ENCODE measurements around the gene ATP13A5.

ATP13A5 gene, protein sequence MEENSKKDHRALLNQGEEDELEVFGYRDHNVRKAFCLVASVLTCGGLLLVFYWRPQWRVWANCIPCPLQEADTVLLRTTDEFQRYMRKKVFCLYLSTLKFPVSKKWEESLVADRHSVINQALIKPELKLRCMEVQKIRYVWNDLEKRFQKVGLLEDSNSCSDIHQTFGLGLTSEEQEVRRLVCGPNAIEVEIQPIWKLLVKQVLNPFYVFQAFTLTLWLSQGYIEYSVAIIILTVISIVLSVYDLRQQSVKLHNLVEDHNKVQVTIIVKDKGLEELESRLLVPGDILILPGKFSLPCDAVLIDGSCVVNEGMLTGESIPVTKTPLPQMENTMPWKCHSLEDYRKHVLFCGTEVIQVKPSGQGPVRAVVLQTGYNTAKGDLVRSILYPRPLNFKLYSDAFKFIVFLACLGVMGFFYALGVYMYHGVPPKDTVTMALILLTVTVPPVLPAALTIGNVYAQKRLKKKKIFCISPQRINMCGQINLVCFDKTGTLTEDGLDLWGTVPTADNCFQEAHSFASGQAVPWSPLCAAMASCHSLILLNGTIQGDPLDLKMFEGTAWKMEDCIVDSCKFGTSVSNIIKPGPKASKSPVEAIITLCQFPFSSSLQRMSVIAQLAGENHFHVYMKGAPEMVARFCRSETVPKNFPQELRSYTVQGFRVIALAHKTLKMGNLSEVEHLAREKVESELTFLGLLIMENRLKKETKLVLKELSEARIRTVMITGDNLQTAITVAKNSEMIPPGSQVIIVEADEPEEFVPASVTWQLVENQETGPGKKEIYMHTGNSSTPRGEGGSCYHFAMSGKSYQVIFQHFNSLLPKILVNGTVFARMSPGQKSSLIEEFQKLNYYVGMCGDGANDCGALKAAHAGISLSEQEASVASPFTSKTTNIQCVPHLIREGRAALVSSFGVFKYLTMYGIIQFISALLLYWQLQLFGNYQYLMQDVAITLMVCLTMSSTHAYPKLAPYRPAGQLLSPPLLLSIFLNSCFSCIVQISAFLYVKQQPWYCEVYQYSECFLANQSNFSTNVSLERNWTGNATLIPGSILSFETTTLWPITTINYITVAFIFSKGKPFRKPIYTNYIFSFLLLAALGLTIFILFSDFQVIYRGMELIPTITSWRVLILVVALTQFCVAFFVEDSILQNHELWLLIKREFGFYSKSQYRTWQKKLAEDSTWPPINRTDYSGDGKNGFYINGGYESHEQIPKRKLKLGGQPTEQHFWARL

DNA sequence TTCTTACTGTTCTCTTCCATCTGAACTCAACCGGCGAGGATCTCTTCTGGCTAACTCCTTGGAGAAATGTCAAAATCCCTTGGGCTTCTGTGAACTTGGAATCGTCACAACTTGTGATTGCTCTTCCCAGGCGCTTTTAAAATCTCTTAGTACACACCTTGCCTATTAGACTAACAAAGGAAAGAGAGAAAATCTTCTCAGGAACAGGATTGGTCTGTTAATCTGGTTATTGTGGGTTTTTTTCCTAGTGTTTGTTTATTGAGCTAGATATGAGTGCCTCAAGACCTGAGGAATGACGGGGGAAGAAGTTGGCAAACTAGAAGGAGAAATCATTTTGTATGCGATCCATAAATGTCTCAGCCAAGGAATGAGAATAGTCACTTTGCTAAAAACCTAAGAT, at the start of gene ATP13A5:
ATP13A5 (minus strand) TSS at position 48 of the 400 bp plus-strand sequence; CDS start at position 20, 28 bp downstream.
- H3K9me3 ChIP-seq (ENCODE audit: severe bottlenecking) = no peaks in the 10 kb centered on the region
- no peak within 1 kb of the TSS for H3K4me3 ChIP-seq (ENCODE audit: low read depth, low read length)
- no peaks in the 10 kb centered on the region for H3K27me3 ChIP-seq (ENCODE audit: insufficient read depth, low read depth, severe bottlenecking)
- no peak for DNase-seq
- TF ChIP-seq, protein P1, sequence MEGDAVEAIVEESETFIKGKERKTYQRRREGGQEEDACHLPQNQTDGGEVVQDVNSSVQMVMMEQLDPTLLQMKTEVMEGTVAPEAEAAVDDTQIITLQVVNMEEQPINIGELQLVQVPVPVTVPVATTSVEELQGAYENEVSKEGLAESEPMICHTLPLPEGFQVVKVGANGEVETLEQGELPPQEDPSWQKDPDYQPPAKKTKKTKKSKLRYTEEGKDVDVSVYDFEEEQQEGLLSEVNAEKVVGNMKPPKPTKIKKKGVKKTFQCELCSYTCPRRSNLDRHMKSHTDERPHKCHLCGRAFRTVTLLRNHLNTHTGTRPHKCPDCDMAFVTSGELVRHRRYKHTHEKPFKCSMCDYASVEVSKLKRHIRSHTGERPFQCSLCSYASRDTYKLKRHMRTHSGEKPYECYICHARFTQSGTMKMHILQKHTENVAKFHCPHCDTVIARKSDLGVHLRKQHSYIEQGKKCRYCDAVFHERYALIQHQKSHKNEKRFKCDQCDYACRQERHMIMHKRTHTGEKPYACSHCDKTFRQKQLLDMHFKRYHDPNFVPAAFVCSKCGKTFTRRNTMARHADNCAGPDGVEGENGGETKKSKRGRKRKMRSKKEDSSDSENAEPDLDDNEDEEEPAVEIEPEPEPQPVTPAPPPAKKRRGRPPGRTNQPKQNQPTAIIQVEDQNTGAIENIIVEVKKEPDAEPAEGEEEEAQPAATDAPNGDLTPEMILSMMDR (IDR thresholded peaks at IDR 0.05; ENCODE audit: low read depth, low read length) = no peak
- no peak within 1 kb of the TSS for H3K27ac ChIP-seq
- H3K36me3 ChIP-seq = no peaks in the 10 kb centered on the region

DNA sequence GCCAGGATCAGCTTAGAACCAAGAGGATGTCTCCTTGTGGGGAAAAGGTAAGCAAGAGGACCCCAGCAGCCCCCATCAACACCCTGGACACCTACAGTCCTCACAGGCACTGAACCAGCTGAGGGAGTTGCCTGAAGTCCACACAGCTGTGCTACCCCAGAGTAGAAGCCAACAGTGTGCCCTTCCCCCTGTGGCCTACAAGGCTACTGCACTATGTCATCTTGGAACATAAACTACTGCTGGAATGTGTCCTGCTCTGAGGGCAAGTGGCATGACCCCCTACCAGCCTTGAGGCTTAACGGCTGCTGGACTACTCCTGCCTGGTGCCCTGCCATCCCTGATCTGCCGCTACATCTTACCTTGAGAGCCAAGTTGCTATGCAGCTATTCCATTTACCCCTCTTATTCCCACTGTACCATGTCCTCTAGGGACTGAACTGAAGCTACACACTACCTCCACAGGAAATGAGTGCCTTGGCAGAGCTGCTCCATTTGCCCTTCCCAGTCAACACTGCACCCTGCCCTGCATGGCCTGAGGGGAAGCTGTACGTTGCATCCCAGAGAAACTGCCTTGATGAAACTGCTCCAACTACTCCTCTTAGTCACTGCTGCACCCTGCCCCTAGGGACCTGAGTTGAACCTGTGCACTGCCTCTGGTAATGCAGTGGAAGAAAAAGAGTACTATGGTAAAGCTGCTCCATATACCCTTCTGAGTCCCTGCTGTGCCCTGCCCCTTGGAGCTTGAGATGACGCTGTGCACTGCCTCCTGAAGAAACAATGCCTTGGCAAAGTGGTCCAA, 40.2 kb upstream of the ATP13A5 start:
- H3K36me3 ChIP-seq = no peaks in the 10 kb centered on the region
- no peak for DNase-seq
- no peaks in the 10 kb centered on the region for H3K27me3 ChIP-seq (ENCODE audit: insufficient read depth, low read depth, severe bottlenecking)
- H3K27ac ChIP-seq = no peak overlapping the region
- no peak overlapping the region for H3K4me3 ChIP-seq (ENCODE audit: low read depth, low read length)
- H3K9me3 ChIP-seq (ENCODE audit: severe bottlenecking) = no peaks in the 10 kb centered on the region
- TF ChIP-seq, protein P1 (IDR thresholded peaks at IDR 0.05; ENCODE audit: low read depth, low read length) = no peak

DNA sequence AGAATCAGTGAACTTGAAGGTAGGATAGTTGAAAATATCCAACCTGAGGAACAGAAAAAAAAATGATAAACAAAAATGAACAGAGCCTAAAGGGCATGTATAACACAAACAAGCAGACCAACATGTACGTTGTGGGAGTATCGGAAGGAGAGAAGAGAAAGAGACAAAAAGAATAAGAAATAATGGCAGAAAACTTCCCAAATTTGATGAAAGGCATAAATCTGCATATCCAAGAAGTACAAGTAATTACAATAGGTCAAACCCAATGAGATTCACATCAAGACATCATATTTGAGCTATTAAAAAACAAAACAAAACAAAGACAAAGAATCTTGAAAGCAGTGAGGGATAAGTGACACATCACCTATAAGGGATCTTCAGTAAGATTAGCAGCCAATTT, 38.1 kb upstream of the ATP13A5 start:
- no peaks in the 10 kb centered on the region for H3K9me3 ChIP-seq (ENCODE audit: severe bottlenecking)
- TF ChIP-seq, protein P1 (IDR thresholded peaks at IDR 0.05; ENCODE audit: low read depth, low read length) = no peak
- H3K4me3 ChIP-seq (ENCODE audit: low read depth, low read length) = no peak overlapping the region
- no peaks in the 10 kb centered on the region for H3K27me3 ChIP-seq (ENCODE audit: insufficient read depth, low read depth, severe bottlenecking)
- DNase-seq = no peak
- H3K36me3 ChIP-seq = no peaks in the 10 kb centered on the region
- no peak overlapping the region for H3K27ac ChIP-seq

DNA sequence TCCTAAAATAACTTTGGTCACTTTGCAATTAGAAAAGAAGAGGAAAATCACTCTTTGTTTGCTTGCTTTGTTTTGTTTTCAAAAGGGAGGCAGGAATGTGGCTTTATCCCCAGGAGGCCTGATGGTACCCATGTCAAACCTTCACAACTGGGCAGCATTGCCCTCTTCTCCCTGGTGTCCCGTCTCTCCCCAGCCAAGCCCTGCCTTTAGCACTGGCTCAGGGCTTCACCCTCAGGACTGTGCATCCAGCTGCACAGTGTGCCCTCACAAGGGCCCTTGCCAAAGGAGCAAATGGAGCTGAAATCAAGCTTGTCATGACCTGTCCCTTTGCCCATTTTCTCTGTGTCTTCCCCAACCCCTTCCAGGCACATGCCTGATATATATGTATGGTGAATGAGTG, 29.1 kb upstream of the ATP13A5 start:
- Histone ChIP-seq H3K36me3 (no peaks in the 10 kb centered on the region), H3K9me3 (ENCODE audit: severe bottlenecking) (no peaks in the 10 kb centered on the region), H3K27me3 (ENCODE audit: insufficient read depth, low read depth, severe bottlenecking) (no peaks in the 10 kb centered on the region), H3K4me3 (ENCODE audit: low read depth, low read length) (no peak overlapping the region), H3K27ac (no peak overlapping the region)
- DNase-seq = no peak
- TF ChIP-seq, protein P1 (IDR thresholded peaks at IDR 0.05; ENCODE audit: low read depth, low read length) = no peak

DNA sequence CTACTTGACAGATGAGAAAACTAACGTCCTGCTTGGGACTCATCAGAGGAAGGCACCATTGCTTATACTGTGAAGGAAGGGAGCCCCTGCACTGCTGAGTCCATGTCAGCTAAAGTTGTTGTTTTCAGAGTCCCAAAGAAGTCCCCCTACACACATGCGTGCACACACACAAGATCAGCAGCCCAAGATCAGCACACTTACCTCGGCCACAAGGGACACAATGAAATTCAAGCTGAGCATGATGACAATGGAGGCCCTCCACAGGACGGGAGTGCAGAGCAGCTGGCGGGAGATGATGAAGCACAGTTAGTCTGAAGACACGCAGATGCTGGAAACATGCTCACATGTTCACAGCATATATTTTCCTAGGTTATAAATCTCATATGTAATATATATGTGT, 28.6 kb upstream of the ATP13A5 start:
- TF ChIP-seq, protein P1 (IDR thresholded peaks at IDR 0.05; ENCODE audit: low read depth, low read length) = no peak

More for the DNA sequence above, 28.6 kb upstream of the ATP13A5 start:
- no peaks in the 10 kb centered on the region for H3K27me3 ChIP-seq (ENCODE audit: insufficient read depth, low read depth, severe bottlenecking)
- no peak for DNase-seq
- H3K27ac ChIP-seq = no peak overlapping the region
- no peaks in the 10 kb centered on the region for H3K9me3 ChIP-seq (ENCODE audit: severe bottlenecking)
- no peaks in the 10 kb centered on the region for H3K36me3 ChIP-seq
- no peak overlapping the region for H3K4me3 ChIP-seq (ENCODE audit: low read depth, low read length)
